SH-SY5Y (cell line): Measurements from ENCODE around the gene EMX1.

Source experiments
- GATA2 ChIP-seq: IDR thresholded peaks from 2 replicates; pipeline ENCODE4 v1.6.1; 2011; ENCODE audit warnings: mild to moderate bottlenecking, low read depth, low read length
- GATA3 ChIP-seq: IDR thresholded peaks from 2 replicates; pipeline ENCODE4 v1.6.1; 2011; ENCODE audit warnings: low read depth, mild to moderate bottlenecking, low read length, moderate library complexity

DNA sequence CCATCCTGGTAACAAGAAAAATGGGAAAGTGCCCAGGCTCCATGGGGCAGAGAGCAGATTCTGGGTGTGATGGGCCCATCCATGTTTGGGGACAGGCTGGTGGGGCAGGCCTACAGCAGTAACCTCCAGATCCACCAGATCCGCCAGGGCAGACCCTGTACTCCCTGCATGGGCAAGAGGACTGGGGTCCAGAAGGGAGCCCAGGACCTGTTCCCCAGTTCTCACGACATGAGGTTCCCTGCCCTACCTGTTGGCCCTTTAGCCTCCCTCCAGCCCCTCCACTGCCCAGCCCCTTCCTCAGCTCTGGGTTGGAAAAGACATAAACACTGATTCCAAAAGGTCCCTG is 38.7 kb downstream of the EMX1 start:
- TF ChIP-seq GATA2 = no peak
- TF ChIP-seq GATA3 = no peak
